HG03432 (cell line): Measurements from ENCODE around the gene FRMD4A.
"Not testable (repeated sequence)": the region's sequence is repeated elsewhere in the genome, so short reads cannot be mapped to it uniquely, and the experiment has no call there.

Experiments used
- ATAC-seq: cut with Tn5 transposase; IDR thresholded peaks from one replicate; pipeline ENCODE4 v1.9.1; 2021; ENCODE audit warnings: mild to moderate bottlenecking, moderate library complexity; ENCODE audit not compliant: unreplicated experiment

Gene FRMD4A

DNA sequence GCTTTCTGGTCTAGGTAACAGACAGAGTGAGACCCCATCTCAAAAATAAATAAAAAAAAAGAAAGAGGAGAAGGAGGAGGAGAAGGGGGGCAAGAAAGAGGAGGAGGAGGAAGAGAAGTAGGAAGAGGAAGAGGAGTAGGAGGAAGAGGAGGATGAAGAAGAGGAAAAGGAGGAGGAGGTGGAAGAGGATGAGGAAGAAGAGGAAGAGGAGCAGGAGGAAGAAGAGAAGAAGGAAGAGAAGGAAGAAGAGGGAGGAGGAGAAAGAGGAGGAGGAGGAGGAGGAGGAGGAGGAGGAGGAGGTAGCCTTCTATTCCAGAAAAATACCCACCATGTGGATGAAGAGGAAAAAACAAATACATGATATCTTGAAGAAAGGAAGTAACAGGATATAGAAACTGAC lies 172.1 kb downstream of the FRMD4A start:
- no peak for ATAC-seq

DNA sequence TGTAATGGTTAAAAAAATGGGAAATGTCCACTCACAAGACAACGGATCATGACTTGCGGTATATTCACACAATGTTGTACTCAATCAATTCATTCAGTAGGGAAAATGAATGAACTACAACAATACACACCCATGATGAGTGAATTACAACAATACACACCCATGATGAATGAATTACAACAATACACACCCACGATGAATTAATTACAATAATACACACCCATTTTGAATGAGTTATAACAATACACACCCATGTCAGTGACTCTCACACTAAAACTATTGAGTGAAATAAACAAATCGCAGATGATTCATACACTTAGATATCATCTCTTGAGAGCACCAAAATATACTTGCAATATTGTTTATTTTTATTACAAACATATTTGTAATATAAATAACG lies 174.6 kb downstream of the FRMD4A start:
- no peak for ATAC-seq

DNA sequence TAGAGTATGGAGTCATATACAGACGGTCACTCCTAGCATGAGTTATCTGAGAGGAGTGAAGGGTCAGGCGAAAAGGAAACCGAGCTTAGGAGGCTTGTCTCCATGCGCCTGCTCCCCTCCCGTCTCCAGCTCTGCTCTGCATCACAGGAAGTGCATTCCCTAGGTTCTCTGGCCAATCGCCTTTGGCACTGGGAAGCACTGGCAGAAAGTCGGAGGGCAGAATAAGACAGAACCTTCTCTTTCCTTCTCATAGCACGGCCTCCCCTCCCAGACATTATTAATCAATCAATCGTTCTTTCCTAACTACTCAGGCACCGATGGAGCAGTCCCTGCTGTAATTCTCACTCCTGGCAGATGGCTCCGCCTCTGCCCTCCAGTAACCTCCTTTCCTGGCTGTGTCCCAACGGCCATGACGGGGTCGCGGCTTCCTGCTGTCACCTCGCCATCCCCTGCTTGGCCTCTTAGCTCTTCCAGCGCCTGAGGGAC lies 177.1 kb downstream of the FRMD4A start:
- ATAC-seq: no peak

DNA sequence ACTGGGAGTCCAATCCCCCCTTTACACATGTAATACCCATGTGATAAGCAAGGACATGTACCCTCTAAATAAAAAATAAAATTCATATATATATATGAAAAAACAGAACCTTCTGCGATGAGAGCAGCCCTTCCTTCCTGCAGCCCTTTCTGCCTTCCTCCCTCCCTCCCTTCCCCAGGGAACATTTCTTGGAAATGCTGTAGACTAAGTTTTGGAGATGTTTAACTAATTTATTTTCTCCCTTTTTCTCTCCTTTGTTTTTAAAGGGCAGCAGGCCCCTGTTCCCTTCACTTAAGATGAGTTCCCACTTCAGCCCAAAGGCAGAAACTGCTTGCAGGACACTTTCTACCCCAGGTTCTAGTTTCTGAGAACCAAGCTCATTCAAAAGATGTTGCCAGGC lies 179.2 kb downstream of the FRMD4A start:
- ATAC-seq: no peak

DNA sequence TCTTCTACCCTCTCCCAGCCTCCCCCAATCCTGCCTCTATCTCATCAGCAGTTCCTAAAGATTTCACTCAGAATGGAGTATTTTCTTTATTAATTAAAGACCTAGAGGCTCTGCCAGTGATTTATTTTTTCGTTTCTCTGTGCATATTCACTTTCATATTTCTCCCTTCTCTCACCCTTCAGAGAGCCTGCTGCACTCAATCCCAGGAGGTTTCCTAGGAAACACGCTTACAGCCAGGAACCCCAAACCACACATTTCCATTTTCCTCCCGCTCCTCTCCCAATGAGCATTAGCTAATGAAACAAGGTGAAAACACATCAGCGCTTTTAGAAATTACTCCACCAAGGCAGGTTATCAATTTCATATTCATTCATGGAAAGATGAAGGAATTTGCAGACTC lies 180.2 kb downstream of the FRMD4A start:
- ATAC-seq: no peak

DNA sequence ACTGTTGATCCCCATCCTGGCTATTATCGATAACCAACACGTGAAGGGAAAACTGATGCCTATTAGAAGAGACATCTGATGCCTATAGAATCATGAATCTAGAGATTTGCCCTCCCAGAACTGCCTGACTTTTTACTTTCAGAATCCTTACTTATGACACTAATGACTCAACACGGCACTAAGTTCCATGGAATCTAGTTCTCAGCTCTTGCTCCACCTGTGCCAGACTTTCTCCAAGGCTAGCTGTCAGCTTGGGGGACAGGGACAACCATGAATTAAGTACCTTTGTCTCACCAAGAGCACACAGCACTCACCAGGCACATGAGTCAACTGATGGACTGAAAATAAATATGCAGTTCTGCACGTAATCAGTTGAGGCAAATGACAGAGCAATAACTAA lies 184.2 kb downstream of the FRMD4A start:
- no peak for ATAC-seq

DNA sequence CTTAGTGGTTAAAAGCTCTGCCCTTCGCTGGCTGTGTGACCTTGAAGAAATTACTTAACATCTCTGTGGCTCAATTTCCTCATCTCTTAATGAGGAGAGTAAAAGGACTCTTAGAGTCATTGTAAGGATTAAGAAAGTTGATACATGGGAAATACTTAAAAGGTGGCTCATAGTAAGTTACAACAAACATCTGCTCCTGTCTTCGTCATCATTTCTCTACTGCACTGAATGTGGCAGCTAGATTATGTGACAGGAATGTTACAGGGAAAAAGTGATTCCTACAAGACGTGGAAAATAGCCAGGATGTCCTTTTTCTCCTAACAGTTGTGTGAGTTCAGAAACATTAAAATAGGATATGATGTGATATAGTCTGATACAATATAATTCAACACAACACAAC lies 184.7 kb downstream of the FRMD4A start:
- ATAC-seq: no peak

DNA sequence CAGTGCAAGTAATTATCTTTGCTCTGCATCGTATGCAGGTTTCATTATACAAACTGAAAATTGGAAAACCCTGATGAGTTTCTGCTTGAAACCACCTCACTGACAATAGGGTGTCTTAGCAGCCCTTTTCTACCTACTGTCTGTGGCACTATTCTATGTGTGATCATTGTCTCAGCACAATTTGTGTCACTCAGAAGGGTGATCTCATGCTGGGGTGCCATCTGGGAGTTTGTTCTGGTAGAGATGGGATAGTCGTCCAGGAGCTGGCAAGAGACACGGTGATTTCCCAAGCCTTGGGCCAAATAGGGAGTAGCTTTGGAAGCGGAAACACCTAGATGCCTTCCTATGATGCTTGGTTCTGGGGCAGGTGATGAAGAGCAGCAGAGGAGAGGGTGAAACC lies 186.3 kb downstream of the FRMD4A start:
- no peak for ATAC-seq

DNA sequence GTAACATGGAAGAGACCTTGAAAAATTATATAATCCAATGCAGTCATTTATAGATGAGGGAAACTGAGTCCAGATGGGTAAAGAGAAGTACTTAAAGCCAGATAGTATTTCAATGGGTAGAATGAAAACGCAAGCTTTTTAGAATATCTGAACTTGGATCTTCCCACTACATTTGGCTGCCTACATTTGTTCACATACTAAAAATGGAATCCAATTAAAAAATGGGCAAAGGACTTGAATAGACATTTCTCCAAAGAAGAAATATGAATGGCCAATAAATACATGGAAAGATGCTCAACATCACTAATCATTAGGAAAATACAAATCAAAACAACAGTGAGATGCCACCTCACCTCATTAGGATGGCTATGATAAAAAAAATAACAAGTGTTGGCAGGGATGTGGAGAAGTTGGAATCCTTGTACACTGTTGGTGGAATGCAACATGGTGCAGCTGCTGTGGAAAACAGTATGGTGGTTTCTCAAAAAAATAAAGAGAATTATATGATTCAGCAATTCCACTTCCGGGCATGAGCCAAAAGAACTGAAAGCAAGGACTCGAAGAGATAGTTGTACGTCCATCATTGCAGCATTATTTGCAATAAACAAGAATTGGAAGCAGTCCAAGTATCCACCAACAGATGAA lies 188.0 kb downstream of the FRMD4A start:
- ATAC-seq: no peak

DNA sequence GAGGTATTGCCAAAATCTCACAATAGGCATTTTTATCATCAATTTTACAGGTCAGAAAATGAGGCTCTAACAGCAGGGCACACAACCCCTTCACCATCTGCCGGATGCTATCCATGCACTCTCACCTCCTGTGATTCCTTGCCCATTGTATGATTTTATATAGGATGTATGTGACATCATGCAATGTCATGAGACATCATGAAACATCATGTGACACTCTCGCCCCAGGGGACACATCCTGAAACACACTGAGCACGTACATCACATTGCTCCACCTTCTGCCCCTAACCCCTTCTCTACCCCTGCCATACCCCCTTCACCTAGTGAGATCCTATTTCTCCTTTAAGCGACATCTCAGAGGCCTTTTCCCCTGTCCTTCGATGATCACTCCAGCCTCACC lies 189.4 kb downstream of the FRMD4A start:
- ATAC-seq: no peak

DNA sequence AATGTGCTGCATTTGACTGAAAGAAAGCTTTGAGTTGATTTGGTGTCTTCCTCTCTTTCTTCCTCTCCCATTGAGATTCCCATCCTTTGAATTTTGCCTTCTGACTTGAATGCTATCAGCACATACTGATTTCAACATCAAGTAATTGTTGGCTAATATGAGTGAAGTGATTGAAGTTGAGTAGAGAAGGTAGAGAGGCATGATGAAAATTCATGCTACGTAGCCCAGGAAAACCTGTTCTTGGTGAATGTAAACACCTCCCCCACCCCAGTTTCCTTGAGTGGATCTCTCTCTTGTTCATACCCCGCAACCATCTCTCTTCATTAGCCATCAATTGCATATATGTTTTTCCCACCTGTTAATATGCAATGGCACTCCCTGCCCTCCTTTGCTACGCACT lies 193.3 kb downstream of the FRMD4A start:
- ATAC-seq: no peak

DNA sequence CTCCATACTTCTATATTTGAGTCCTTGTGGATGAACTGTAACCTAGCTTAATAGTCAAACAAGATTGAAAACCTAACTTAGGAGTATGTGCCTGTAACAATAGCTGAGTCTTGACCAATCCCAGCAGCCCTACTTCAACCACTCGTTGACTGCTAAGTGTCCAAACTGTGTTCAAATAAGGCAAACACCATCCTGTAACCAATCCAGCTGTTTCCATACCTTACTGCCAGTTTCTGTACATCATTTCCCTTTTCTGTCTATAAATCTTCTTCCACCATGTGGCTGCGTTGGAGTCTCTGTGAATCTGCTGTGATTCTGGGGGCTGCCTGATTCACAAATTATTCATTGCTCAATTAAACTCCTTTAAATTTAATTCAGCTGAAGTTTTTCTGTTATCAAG lies 195.5 kb downstream of the FRMD4A start:
- not testable (repeated sequence) for ATAC-seq

DNA sequence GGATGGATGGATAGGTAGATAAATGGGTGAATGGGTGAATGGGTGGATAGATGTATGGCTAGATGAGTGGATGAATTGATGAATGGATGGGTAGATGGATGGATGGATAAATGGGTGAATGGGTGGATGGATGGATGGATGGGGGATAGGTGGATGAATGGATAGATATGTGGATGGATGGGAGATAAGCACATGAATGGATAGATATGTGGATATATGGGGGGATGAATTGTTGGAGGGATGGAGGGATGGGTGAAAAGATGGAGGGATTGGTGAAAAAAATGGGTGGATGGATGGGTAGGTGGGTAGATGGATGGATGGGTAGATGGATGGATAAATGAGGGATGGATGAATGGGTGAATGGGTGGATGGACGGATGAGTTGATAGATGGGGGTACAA lies 196.4 kb downstream of the FRMD4A start:
- no peak for ATAC-seq

DNA sequence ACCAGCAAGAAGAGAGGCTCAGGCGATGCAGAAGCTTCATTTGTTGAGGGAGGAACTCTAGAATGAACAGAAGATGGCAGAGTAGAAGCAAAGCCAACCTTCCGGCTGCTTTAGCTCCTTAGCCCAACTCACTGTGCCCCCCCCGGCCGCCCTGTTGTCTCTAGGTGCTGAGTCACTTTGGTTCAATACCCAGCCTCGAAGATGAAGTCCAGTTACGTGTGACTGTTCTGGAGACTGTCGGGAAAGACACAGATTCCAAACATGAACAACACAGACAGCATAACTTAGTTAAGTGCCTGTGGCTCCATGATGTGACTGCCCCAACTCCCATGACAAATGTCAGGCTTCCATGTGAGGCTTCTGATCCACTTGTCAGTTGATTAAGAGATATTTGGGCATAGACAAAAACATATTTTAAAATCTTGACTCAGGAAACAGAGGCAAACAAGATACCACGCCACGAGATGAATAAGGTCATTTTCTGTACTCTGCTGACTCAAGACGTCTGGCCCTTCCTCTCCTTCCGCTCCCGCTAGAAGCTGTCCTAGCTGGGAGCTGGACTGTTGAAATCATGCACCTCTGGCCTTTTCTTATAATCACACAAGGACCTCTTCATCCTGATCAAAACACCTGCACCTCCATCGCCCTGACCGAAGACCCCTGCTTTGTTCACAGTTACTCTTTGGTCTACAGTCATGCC lies 199.3 kb downstream of the FRMD4A start:
- no peak for ATAC-seq

DNA sequence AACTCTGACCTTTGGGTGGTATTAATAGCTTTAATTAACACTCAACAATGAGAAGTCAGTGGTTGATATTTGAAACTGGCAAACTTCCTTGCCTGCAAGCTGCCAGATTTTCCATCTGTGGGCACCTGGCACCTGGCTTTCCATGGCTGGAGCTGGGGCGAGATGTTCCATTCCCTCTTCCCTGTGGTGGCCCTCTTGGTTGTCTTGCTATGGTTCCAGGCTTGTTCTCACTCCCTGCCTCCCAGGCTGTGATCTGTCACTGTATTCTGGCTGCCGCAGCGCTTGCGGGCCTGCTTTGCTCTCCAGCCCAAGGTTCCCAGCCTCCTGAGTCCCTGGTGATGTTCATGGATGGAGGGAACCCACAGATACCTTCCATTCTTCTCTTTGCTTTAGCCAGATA lies 201.0 kb downstream of the FRMD4A start:
- ATAC-seq: no peak

DNA sequence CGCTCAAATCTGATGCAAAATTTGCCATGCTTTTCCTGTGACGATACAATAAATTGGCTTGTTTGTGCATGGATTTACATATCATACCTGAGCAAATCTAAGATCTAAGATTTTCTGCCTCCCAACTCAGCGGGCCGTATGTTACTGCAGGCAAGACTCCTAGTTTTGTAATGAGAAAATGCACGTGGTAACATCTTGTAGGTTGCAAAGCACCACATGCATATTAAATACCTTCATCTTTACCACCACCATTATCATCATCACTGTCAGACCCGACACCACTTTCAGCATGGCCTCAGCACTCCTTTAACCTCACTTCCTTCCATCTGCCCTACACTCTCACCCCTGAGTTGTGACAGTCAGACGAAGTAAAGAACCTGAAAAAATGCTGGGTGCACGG lies 202.2 kb downstream of the FRMD4A start:
- ATAC-seq: no peak

DNA sequence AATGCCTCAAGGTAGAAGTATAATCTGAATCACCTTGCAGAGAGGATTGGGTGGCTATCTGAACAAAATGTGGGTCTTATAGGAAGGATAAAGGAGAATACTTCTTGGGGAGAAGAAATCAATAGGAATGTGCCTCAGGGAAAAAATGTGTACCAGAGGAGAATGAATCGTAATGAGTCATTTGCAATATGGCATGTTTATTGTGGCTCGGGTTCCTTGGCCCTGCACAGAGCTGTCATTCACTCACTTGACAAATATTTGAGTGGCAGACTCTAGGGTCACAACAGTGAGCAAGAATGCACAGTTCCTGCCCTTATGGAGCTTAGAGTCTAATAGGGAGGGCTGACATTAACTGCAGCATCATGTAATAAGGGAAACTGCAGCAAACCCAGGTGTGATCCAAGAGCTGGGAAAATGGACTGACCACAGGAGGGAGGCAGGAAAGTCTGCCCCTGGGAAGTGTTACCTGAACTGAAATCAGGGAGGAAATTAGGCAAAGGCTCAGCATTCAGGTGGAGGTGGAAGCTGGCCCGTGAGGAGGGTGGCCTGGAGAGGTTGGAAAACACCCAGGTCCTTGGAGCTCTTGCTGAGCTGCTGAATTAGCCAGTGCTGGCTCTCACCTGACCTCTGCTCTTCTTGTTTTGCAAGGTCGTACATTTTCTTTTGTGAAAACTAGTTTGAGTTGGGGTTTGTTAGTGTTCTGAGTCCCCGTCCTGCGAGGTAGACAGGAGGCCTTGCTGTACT lies 203.9 kb downstream of the FRMD4A start:
- ATAC-seq: no peak

DNA sequence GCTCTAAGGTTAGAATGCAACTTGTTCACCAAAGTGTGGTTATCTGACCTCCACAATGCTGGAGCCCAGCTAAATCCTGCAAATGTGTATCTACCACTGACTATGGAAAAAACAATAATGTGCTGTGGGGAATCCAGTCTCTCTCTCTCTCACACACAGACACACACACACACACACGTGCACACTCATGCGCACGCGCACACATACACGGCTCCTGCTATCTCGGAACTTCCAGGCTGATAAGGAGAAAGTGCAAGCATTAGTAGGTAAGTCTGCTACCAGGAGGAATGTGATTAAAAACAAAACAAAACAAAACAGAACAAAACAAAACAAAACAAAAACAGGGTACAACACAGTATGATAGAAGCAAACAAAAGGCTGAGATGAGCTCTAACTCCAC lies 205.2 kb downstream of the FRMD4A start:
- no peak for ATAC-seq

DNA sequence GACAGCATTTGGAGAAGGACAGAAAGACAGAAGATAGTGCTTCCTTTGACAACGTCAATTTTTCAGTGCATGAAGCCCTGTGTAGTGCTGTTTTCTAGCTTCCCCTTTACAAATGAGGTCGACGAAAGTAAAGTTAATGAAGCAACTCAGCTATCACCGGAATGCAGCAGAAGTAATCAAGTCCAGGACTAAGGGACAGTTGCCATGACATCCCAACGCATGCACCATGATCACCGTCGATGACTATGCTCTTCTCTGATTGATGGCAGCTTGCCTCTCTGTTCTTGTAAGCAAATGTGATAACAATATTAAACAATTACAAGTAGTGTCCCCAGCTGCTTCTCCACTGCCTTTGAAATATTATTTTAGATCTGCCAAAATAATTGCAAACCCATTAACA lies 205.8 kb downstream of the FRMD4A start:
- ATAC-seq: no peak

DNA sequence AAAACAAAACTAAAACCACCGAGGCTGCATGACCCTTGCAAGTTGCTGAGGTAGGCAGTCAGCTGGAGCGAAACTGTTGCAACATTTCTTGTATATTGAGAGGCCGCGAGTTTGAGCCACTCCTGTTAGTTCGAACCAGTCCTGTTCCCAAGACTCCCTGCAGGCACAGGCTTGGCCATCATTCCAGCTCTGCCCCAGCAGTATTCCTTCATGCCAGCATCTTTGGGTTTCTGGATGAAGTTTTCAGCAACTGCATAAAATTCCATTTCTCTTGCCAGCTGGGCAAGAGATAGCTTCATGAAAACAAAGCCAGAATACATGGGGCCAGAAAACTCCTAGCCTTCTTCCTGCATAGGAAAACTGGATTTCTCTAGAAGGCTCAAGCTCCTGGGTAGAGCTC lies 207.6 kb downstream of the FRMD4A start:
- no peak for ATAC-seq

DNA sequence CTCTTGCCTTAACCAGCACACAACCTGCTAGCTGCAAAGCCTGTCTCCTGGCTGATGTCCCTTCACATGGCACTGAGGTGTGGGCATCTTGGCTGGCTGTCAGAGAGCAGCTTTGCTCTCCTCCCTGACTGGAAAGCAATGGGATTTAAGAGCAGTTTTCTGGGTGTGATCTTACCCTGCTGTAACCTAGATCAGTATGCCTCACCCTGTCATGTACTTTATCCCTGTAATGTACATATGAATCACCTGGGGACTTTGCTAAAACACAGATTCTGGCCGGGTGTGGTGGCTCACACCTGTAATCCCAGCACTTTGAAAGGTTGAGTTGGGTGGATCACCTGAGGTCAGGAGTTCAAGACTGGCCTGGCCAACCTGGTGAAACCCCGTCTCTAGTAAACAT lies 209.9 kb downstream of the FRMD4A start:
- ATAC-seq: no peak

DNA sequence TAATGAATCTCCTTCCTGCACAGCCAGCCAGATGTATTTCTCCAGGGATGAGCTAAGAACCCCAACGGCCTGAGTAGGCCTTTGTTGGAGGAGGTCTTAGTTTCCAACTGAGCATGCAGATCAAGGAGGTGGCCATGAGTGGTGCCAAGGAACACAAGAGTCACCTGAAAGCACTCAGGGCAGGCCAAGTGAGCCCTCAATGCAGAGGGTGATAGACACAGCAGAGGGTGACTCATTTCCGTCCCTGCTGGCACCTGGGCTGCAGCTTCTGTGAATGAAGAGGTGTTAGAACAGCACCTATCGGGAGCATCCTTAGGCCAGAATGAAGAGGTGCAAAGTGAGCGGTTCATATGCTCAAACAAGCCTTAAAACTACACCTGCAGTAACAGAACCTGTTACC lies 211.8 kb downstream of the FRMD4A start:
- ATAC-seq: no peak
